GM23338 (cell line): ENCODE data around the gene RBFOX1. TPM values are rescaled to one million over a fixed set of nuclear protein-coding genes. Genes with fewer than 3 reads are reported as not detected.

Experiments used
- ATAC-seq: fragments of 200-7000 bp; cut with Tn5 transposase; 3 replicates; pipeline ENCODE4 v1.9.1; 2020
- DNase-seq: peaks from one replicate; pipeline ENCODE4 v3.0.0-alpha.2; 2015; ENCODE audit warnings: low spot score
- H2AFZ ChIP-seq: fragments of 200-600 bp; sonication (generic); 2 replicates; pipeline ENCODE4 v1.8.0; 2016; ENCODE audit warnings: antibody characterized with exemption, mild to moderate bottlenecking, moderate library complexity
- H3F3A ChIP-seq: fragments of 200-600 bp; sonication (generic); replicated peaks from 2 replicates; pipeline ENCODE4 v1.8.0; 2017; ENCODE audit warnings: antibody characterized with exemption, mixed run types, low read depth
- H3K27ac ChIP-seq: fragments of 200-600 bp; sonication (generic); 2 replicates; pipeline ENCODE4 v1.6.1; 2016; ENCODE audit warnings: low read depth
- H3K27me3 ChIP-seq: fragments of 200-600 bp; sonication (generic); 2 replicates; pipeline ENCODE4 v1.8.0; 2016; ENCODE audit warnings: mild to moderate bottlenecking, mixed run types, moderate library complexity; ENCODE audit not compliant: insufficient read depth
- H3K36me3 ChIP-seq: fragments of 200-600 bp; sonication (generic); 2 replicates; pipeline ENCODE4 v1.8.0; 2016; ENCODE audit warnings: mild to moderate bottlenecking; ENCODE audit not compliant: insufficient read depth
- H3K4me1 ChIP-seq: fragments of 200-600 bp; sonication (generic); 2 replicates; pipeline ENCODE4 v1.8.0; 2016; ENCODE audit warnings: mild to moderate bottlenecking, moderate library complexity; ENCODE audit not compliant: insufficient read depth
- H3K4me2 ChIP-seq: fragments of 200-600 bp; sonication (generic); 2 replicates; pipeline ENCODE4 v1.7.1; 2017; ENCODE audit warnings: mixed run types
- H3K4me3 ChIP-seq: fragments of 200-600 bp; sonication (generic); 2 replicates; pipeline ENCODE4 v1.6.1; 2016; ENCODE audit warnings: mixed run types
- H3K79me2 ChIP-seq: fragments of 200-600 bp; sonication (generic); replicated peaks from 2 replicates; pipeline ENCODE4 v1.8.0; 2017; ENCODE audit warnings: mild to moderate bottlenecking; ENCODE audit not compliant: insufficient read depth
- H3K9me2 ChIP-seq: fragments of 200-600 bp; sonication (generic); 2 replicates; pipeline ENCODE4 v1.8.0; 2017; ENCODE audit not compliant: insufficient read depth
- H4K20me1 ChIP-seq: fragments of 200-600 bp; sonication (generic); replicated peaks from 2 replicates; pipeline ENCODE4 v1.8.0; 2017; ENCODE audit warnings: mild to moderate bottlenecking; ENCODE audit not compliant: insufficient read depth
- H3K27ac Mint-ChIP-seq: 2 replicates; pipeline ENCODE4 v1.8.0; 2020; ENCODE audit warnings: inconsistent platforms, mild to moderate bottlenecking, moderate library complexity, mixed read lengths
- H3K27me3 Mint-ChIP-seq: 3 replicates; pipeline ENCODE4 v1.8.0; 2022; ENCODE audit warnings: low read depth, mild to moderate bottlenecking, moderate library complexity, mixed read lengths, inconsistent platforms; ENCODE audit not compliant: insufficient read depth, poor library complexity
- H3K36me3 Mint-ChIP-seq: 3 replicates; pipeline ENCODE4 v1.8.0; 2021; ENCODE audit warnings: low read depth, mild to moderate bottlenecking, inconsistent platforms, moderate library complexity, mixed read lengths
- H3K4me1 Mint-ChIP-seq: 3 replicates; pipeline ENCODE4 v1.8.0; 2020; ENCODE audit warnings: mild to moderate bottlenecking, inconsistent platforms, mixed read lengths
- H3K4me3 Mint-ChIP-seq: 3 replicates; pipeline ENCODE4 v1.8.0; 2021; ENCODE audit warnings: moderate library complexity, mild to moderate bottlenecking, inconsistent platforms, mixed read lengths
- H3K9me3 Mint-ChIP-seq: 3 replicates; pipeline ENCODE4 v1.8.0; 2020; ENCODE audit warnings: moderate library complexity, mild to moderate bottlenecking, inconsistent platforms, mixed read lengths
- CREB1 ChIP-seq: fragments of 250-450 bp; sonication (Bioruptor Pico); IDR thresholded peaks from 2 replicates; pipeline ENCODE4 v1.5.0; 2020; ENCODE audit warnings: low read depth, mild to moderate bottlenecking, moderate library complexity
- EZH2phosphoT487 ChIP-seq: fragments of 200-600 bp; sonication (generic); IDR thresholded peaks from one replicate; pipeline ENCODE4 v1.8.1; 2018; ENCODE audit warnings: antibody characterized with exemption; ENCODE audit not compliant: unreplicated experiment
- NANOG ChIP-seq: IDR thresholded peaks from 2 replicates; pipeline ENCODE4 v1.6.1; 2016; ENCODE audit warnings: antibody characterized with exemption, borderline replicate concordance
- POLR2AphosphoS5 ChIP-seq: IDR thresholded peaks from 2 replicates; pipeline ENCODE4 v1.6.1; 2016; ENCODE audit warnings: antibody characterized with exemption, low read depth
- STAT1 ChIP-seq: IDR thresholded peaks from one replicate; pipeline ENCODE4 v1.6.1; 2016; ENCODE audit warnings: antibody characterized with exemption; ENCODE audit not compliant: unreplicated experiment
- polyA plus RNA-seq: library from polyadenylated mRNA; unstranded; fragments of >200 nt; fragmentation: Nextera tagmentation; extraction: Ambion mirVana; gene quantifications from 2 replicates; pipeline ENCODE4 v1.2.1, GENCODE V29; 2016
- total RNA-seq: library from RNA; depleted of rRNA; stranded (reverse); fragments of >200 nt; shearing (Covaris generic); gene quantifications from 2 replicates; pipeline ENCODE4 v1.2.3, GENCODE V29; 2014
- TF ChIP-seq, protein P1 (sequence below): IDR thresholded peaks from one replicate; pipeline ENCODE4 v1.6.1; 2018; ENCODE audit warnings: antibody characterized with exemption; ENCODE audit not compliant: unreplicated experiment
- TF ChIP-seq, protein P2 (sequence below): IDR thresholded peaks from 2 replicates; pipeline ENCODE4 v1.6.1; 2016; ENCODE audit warnings: antibody characterized with exemption
- TF ChIP-seq, protein P3 (sequence below), 2 experiments: fragments of 200-600 bp in 1 of 2; sonication (generic) in 1 of 2; conservative IDR thresholded peaks; 2 replicates each; pipeline versions ENCODE4 v1.5.1 to v1.6.1; 2016 to 2017; ENCODE audit warnings: antibody characterized with exemption in 2 of 2, low read depth in 2 of 2, mild to moderate bottlenecking in 2 of 2, moderate library complexity in 1 of 2
- TF ChIP-seq, protein P4 (sequence below): fragments of 250-450 bp; sonication (Bioruptor Pico); IDR thresholded peaks from 2 replicates; pipeline ENCODE4 v1.5.0; 2020; ENCODE audit warnings: mild to moderate bottlenecking, moderate library complexity

RBFOX1 gene
- total and polyA plus RNA-seq, 2 experiments from 2014 or later: 2.5 to 3.6 TPM

DNA sequence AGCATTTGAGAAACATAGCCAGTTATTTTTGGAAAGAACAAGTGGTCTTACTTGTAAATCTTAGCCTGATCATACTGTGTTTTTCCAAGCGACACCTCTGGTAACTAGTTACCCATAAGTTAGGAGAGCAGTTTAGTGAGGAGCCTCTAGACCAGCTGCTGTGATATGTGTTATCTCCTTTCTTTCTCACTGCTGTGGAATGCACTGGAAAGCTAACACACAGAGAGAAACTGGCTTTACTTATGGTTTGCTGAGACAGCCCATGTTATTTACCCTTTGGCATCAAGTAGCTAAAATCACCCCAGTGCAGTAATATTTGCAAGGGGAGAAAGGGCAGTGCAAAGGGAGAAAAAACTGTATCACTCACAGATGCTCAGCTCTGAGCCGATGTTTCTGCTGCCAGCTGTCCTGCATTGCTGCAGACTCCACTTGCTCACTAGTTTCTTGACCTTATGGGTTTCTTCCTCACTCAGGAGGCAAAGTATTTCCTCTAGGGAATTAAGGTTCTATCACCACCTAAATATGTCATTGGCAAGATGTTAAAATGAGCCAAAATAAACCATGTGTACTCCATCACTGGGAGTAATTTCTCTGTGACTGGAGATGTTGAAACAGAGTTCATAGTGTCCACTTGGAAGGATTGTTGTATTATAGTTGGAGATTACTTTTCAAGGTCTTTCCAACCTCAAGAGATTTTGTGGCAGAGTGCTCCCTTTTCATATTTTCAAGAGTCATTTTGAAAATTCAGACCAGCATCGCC, 2.3 kb downstream of the RBFOX1 start:
- H3K79me2 ChIP-seq: no peaks in the 10 kb centered on the region
- no peaks in the 10 kb centered on the region for H3K36me3 ChIP-seq
- no peak overlapping the region for H3K27ac ChIP-seq
- Mint-ChIP-seq H3K9me3 (no peaks in the 10 kb centered on the region; the same call in 2 of the 3 replicates), H3K27ac (no peak overlapping the region), H3K36me3 (no peaks in the 10 kb centered on the region), H3K4me3 (no peak overlapping the region), H3K4me1 (peaks cover 6% of the 10 kb centered on the region), H3K27me3 (no peaks in the 10 kb centered on the region)
- H3K4me1 ChIP-seq: no peaks in the 10 kb centered on the region
- no peaks in the 10 kb centered on the region for H3K9me2 ChIP-seq
- no peak for TF ChIP-seq CREB1 (CRISPR knock-in tag)
- TF ChIP-seq EZH2phosphoT487: no peak
- no peak for TF ChIP-seq POLR2AphosphoS5
- TF ChIP-seq STAT1: no peak
- TF ChIP-seq NANOG: no peak
- TF ChIP-seq, protein P1, sequence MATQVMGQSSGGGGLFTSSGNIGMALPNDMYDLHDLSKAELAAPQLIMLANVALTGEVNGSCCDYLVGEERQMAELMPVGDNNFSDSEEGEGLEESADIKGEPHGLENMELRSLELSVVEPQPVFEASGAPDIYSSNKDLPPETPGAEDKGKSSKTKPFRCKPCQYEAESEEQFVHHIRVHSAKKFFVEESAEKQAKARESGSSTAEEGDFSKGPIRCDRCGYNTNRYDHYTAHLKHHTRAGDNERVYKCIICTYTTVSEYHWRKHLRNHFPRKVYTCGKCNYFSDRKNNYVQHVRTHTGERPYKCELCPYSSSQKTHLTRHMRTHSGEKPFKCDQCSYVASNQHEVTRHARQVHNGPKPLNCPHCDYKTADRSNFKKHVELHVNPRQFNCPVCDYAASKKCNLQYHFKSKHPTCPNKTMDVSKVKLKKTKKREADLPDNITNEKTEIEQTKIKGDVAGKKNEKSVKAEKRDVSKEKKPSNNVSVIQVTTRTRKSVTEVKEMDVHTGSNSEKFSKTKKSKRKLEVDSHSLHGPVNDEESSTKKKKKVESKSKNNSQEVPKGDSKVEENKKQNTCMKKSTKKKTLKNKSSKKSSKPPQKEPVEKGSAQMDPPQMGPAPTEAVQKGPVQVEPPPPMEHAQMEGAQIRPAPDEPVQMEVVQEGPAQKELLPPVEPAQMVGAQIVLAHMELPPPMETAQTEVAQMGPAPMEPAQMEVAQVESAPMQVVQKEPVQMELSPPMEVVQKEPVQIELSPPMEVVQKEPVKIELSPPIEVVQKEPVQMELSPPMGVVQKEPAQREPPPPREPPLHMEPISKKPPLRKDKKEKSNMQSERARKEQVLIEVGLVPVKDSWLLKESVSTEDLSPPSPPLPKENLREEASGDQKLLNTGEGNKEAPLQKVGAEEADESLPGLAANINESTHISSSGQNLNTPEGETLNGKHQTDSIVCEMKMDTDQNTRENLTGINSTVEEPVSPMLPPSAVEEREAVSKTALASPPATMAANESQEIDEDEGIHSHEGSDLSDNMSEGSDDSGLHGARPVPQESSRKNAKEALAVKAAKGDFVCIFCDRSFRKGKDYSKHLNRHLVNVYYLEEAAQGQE: no peak
- TF ChIP-seq, protein P2, sequence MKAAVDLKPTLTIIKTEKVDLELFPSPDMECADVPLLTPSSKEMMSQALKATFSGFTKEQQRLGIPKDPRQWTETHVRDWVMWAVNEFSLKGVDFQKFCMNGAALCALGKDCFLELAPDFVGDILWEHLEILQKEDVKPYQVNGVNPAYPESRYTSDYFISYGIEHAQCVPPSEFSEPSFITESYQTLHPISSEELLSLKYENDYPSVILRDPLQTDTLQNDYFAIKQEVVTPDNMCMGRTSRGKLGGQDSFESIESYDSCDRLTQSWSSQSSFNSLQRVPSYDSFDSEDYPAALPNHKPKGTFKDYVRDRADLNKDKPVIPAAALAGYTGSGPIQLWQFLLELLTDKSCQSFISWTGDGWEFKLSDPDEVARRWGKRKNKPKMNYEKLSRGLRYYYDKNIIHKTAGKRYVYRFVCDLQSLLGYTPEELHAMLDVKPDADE: no peak
- TF ChIP-seq, protein P3, sequence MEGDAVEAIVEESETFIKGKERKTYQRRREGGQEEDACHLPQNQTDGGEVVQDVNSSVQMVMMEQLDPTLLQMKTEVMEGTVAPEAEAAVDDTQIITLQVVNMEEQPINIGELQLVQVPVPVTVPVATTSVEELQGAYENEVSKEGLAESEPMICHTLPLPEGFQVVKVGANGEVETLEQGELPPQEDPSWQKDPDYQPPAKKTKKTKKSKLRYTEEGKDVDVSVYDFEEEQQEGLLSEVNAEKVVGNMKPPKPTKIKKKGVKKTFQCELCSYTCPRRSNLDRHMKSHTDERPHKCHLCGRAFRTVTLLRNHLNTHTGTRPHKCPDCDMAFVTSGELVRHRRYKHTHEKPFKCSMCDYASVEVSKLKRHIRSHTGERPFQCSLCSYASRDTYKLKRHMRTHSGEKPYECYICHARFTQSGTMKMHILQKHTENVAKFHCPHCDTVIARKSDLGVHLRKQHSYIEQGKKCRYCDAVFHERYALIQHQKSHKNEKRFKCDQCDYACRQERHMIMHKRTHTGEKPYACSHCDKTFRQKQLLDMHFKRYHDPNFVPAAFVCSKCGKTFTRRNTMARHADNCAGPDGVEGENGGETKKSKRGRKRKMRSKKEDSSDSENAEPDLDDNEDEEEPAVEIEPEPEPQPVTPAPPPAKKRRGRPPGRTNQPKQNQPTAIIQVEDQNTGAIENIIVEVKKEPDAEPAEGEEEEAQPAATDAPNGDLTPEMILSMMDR (conservative IDR thresholded peaks at IDR 0.05; ENCODE audit: low read depth in 2 of 2): no peak
- TF ChIP-seq, protein P4, sequence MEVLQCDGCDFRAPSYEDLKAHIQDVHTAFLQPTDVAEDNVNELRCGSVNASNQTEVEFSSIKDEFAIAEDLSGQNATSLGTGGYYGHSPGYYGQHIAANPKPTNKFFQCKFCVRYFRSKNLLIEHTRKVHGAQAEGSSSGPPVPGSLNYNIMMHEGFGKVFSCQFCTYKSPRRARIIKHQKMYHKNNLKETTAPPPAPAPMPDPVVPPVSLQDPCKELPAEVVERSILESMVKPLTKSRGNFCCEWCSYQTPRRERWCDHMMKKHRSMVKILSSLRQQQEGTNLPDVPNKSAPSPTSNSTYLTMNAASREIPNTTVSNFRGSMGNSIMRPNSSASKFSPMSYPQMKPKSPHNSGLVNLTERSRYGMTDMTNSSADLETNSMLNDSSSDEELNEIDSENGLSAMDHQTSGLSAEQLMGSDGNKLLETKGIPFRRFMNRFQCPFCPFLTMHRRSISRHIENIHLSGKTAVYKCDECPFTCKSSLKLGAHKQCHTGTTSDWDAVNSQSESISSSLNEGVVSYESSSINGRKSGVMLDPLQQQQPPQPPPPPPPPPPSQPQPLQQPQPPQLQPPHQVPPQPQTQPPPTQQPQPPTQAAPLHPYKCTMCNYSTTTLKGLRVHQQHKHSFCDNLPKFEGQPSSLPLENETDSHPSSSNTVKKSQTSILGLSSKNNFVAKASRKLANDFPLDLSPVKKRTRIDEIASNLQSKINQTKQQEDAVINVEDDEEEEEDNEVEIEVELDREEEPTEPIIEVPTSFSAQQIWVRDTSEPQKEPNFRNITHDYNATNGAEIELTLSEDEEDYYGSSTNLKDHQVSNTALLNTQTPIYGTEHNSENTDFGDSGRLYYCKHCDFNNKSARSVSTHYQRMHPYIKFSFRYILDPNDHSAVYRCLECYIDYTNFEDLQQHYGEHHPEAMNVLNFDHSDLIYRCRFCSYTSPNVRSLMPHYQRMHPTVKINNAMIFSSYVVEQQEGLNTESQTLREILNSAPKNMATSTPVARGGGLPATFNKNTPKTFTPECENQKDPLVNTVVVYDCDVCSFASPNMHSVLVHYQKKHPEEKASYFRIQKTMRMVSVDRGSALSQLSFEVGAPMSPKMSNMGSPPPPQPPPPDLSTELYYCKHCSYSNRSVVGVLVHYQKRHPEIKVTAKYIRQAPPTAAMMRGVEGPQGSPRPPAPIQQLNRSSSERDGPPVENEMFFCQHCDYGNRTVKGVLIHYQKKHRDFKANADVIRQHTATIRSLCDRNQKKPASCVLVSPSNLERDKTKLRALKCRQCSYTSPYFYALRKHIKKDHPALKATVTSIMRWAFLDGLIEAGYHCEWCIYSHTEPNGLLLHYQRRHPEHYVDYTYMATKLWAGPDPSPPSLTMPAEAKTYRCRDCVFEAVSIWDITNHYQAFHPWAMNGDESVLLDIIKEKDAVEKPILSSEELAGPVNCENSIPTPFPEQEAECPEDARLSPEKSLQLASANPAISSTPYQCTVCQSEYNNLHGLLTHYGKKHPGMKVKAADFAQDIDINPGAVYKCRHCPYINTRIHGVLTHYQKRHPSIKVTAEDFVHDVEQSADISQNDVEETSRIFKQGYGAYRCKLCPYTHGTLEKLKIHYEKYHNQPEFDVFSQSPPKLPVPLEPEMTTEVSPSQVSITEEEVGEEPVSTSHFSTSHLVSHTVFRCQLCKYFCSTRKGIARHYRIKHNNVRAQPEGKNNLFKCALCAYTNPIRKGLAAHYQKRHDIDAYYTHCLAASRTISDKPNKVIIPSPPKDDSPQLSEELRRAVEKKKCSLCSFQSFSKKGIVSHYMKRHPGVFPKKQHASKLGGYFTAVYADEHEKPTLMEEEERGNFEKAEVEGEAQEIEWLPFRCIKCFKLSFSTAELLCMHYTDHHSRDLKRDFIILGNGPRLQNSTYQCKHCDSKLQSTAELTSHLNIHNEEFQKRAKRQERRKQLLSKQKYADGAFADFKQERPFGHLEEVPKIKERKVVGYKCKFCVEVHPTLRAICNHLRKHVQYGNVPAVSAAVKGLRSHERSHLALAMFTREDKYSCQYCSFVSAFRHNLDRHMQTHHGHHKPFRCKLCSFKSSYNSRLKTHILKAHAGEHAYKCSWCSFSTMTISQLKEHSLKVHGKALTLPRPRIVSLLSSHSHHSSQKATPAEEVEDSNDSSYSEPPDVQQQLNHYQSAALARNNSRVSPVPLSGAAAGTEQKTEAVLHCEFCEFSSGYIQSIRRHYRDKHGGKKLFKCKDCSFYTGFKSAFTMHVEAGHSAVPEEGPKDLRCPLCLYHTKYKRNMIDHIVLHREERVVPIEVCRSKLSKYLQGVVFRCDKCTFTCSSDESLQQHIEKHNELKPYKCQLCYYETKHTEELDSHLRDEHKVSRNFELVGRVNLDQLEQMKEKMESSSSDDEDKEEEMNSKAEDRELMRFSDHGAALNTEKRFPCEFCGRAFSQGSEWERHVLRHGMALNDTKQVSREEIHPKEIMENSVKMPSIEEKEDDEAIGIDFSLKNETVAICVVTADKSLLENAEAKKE (CRISPR knock-in tag): no peak
- H3K4me2 ChIP-seq: no peak overlapping the region
- no peaks in the 10 kb centered on the region for H3K27me3 ChIP-seq
- no peak overlapping the region for H2AFZ ChIP-seq
- no peaks in the 10 kb centered on the region for H3F3A ChIP-seq
- H4K20me1 ChIP-seq: no peaks in the 10 kb centered on the region
- no peak for ATAC-seq
- no peak for DNase-seq
- H3K4me3 ChIP-seq: no peak overlapping the region
